H54 (cell line): ENCODE data around the gene AQP2.

ENCODE experiments used
- DNase-seq: peaks from one replicate; pipeline ENCODE4 v3.0.0; 2011; ENCODE audit warnings: low spot score, mixed read lengths; ENCODE audit not compliant: insufficient read length
- FAIRE-seq: peaks from 3 replicates; lab custom pipeline; 2011; peaks lifted over from hg19 to GRCh38; lab: Jason Lieb, UNC
- POLR2A ChIP-seq: IDR thresholded peaks from 2 replicates; pipeline ENCODE4 v1.6.1; 2011; ENCODE audit warnings: low read depth, mild to moderate bottlenecking, low read length

AQP2 gene

DNA sequence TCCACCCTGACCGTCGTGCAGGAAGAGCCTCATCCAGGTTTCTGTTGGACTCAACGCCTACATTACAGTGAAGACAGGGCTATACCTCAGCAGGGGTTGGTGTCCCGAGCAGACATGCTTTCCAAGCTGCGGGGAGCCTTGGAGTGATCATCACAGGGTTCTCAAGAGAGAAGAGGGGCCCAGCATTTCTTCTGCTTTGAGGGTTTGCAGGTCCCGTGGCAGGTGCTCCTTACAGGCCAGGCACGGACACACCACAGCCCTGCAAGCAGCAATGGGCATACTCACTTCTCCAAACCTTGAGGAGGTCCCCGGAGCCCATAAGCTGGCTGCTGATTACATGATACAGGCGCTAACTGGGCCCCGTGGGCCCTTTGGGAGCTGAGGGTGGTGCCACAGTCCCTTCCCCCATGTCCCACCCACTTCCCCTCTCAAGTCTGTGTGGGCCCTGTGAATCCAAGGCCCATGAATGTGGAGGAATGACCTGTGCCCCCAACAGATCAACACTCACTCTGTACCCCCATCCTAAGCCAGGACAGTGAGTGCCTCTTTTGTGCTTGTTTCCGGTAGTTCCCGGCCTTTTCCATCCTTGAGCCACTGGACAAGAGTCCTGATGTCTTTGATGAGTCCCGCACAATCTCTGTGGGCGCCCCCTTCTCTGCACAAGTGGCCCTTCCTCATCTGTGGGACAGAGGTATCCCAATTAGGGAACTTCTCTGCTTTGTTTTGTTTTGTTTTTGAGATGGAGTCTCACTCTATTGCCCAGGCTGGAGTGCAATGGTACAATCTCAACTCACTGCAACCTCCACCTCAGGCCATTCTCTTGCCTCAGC lies 1.1 kb downstream of the AQP2 start:
- FAIRE-seq (no peak), DNase-seq (no peak)
- TF ChIP-seq POLR2A = no peak

DNA sequence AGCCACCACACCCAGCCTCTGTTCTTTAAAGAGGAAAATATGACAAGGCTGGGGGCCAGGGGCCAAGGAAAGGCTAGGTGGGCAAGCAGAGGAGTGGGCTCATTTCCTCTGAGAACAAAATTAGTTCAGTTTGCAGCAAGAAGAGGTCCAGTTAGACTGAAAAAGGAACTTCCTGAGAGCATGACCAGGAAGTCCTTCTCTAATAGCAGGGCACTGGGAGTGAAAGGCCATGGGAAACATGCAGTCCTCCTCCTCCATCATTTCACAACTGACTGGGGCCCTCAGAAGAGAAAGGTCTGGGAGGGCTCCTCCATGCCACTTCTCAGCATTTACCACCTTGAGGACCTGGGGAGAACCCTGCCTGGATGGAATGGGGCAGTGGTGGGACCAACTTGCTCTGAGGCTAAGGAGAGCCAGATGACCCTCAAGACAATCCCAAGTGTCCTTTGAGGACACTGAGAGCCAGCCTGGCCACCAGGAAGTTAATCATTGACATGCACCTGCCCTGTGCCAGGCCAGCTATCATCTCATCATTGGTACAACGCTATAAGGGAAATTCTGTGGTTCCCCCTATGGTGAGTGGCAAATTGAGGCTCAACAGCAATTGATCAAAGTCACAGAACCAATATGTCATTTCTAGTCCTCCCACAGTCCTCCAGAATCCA lies 2.0 kb downstream of the AQP2 start:
- DNase-seq (no peak), FAIRE-seq (no peak)
- TF ChIP-seq POLR2A = no peak

DNA sequence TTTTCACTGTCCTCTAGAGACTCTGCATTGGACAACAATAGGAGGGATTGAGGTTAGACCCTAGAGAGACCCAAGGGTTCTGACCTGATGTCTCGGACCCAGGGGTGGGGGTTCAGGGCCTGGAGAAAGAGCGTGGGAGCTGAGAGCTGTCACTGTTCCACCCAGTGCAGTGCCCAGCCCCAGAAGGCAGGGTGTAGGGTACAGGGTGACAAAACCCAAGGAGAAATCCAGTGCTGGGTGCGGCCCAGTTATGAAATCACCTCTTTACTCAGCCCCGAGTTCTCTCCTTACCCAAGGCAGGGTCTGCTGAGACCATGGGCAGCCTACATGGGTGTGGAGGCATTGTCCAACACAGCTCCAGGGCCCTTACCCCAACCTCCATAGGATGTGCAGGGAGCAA lies 2.6 kb downstream of the AQP2 start:
- DNase-seq (no peak), FAIRE-seq (no peak)
- no peak for TF ChIP-seq POLR2A

DNA sequence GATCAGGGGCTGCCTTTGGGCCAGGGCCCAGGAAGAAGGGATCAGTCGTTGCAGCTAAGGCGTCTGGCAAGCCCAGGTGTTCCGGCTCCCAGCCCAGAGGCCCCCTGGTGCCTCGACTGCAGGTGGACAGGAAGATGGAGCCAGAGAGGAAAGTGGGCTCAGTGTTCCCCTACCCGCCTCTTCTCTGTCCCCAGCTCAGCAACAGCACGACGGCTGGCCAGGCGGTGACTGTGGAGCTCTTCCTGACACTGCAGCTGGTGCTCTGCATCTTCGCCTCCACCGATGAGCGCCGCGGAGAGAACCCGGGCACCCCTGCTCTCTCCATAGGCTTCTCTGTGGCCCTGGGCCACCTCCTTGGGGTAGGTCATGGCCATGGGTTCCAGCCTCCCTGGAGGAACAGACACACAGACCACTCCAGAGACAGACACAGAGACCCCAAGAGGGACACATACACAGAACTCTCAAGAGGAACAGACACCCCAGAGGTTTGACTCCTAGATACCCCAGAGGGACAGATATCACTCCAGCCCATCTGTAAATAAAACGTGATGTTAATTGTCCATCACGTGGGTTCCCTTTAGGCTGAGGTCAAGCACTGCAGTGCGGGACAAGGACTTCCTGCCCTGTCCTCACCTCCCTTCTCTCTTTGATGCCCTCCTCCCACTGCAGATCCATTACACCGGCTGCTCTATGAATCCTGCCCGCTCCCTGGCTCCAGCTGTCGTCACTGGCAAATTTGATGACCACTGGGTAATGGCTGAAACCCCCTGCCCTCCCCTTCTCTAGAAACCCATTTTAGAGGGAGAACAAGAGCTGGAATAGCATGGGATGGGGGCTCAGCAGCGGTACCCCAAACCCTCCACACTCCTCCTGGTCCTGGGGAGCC lies 3.7 kb downstream of the AQP2 start:
- DNase-seq (no peak), FAIRE-seq (no peak)
- TF ChIP-seq POLR2A = no peak

DNA sequence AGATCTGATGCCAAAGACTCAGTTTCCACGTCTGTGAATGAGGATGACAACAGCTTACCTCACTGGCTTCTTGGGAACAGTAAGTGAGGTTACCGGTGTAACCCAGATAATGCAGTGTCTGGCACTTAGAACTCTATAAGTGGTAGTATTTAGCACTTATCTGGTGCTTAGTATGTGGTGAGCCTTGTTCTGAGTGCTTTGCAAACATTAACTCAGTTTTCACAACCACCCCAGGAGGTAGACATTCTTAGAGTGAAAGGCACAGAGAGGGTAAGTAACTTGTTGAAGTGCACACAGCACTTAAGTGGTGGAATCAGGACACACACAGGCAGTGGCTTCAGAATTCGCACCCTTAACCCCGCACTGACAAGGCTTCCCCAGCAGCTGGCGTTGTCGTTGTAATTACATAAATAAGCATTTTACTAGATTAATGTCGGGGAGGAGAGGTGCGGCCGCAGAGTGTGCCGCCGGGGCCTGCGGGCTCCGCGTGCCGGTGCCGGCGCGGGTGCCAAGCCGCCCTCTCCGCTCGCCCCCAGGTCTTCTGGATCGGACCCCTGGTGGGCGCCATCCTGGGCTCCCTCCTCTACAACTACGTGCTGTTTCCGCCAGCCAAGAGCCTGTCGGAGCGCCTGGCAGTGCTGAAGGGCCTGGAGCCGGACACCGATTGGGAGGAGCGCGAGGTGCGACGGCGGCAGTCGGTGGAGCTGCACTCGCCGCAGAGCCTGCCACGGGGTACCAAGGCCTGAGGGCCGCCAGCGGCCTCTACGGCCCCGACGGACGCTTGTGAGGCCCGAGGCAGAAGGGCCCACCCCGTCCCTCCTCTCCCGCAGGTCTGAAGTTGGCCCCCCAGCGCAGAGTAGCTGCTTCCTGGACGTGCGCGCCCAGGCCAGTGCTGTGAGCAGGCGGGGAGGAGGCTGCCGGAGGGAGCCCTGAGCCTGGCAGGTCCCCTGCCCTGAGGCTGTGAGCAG lies 4.6 kb downstream of the AQP2 start:
- FAIRE-seq (no peak), DNase-seq (no peak)
- no peak for TF ChIP-seq POLR2A

DNA sequence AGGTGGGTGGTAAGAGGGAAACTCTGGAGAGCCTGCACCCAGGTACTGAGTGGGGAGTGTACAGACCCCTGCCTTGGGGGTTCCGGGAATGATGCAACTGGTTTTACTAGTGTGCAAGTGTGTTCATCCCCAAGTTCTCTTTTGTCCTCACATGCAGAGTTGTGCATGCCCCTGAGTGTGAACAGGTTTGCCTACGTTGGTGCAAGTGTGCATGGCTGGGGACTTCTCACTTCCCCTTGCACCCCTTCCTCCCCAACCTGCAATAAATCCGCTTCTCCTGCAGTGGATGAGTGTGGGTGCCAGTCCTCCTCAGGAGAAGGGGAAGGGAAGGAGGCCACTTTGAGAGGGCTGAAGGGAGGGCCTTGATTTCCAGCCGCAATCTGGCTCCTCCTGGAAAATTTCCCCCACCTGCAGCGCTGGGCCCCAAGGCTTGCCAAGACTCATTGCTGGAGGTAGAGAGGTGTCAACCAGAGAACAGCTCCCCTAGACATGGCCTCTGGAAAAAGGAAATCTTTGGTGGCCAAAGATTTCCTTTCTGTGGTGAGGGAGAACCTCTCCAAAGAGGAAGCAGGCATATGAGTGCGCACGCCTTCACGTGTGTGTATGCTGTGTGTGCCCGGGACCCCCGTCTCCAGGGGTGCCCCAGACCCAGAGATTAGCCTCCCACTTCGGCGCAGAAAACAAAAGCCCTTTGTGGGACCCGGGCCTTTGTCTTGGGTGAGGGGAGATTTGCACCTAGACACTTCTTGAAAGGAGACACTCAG lies 5.5 kb downstream of the AQP2 start:
- TF ChIP-seq POLR2A = no peak
- FAIRE-seq (no peak), DNase-seq (no peak)

DNA sequence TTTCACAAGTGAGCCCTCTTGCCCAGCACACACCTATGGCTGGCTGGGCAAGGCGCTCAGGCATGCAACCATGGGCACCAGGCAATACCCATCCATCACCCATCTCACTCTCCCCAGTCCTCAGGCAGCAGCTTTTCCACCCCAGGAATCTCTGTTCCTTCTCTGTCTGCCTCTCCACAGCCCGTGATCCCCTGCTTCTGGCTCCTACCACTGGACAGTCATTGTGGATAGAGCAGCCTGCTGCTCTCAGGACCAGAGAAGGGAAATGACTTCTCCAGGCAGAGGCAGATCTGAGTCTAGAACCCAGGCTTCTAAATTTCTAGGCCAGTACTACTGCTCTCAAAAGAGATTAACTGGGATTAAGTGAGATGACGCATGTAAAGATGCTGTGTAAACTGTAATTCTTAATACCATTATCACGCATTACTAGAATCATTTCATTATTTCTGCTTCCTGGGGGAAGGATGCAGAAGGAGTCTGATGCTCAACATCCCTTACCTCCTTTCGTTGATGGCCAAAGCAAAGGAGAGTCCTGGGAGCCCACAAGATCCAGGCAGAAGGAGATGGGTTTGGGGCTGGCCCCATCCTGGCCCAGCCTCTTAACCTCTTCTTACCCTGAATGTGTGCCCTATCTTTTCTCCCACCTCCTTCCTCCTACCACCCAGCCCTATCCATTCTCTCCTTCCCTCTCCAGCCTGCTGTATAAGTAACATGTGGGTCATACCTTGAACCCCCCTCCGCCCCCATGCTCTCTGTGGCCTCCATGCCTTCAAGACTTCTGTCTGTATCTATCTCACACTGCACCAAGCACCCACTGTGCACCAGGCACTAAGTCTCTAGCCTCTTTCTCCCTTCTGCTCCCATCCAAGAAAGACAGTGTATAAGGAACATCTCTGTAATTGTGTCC lies 6.4 kb downstream of the AQP2 start:
- DNase-seq (no peak), FAIRE-seq (no peak)
- TF ChIP-seq POLR2A = no peak

DNA sequence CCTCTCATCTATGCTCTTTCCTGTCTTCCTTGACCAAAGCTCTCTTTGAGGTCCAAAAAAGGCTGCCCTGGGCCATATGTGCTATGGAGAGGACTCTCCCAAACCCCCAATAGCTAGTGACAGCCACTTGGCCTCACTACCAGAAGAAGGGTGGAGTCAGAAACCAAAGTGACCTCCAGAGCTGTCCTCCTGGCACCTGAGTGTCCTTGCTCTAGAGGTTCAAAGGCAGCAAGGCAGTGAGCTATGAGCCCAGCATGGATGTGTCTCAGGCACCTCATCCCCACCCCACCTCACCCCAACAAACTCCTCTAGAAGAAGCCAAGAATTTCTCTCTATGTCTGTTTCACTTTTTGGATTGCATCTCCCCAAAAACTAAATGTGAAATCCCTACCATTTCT lies 7.0 kb downstream of the AQP2 start:
- no peak for TF ChIP-seq POLR2A
- DNase-seq (no peak), FAIRE-seq (no peak)

DNA sequence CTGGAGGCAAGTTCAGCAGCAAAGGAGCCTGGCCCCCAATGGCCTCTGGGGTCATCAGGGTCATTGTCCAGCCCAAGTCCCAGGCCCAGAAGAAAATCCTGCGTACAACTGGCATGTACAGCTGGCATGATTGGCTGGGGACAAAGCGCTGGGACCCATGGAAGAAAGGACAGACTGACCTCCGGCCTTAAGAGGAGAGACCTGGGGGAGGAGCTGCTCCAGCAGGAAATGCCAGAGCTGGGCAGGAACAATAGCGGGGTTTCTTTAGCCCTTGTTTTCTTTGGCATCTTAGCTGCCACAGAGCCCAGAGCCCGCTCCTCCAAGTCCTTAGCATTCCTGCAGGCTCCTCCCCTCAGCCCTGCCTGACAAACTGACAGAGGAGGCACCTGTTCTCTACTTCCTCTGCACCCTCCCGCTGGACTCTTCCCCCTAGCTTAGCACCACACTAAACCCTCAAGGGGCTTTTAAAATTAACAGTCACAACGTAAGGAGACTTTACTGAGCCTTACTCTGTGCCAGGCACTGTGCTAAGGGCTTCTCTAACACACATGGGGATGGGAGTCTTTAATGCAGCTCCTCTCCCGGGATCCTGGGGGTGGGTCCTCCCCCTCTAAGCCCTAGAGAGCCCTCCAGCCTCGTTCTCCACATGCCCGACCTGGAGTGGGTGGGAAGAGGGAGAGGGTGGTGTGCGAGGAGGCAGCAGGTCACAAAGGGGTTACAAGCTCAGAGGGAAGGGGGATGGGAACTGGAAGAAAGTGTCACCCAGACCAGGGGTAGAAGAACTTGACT lies 9.3 kb downstream of the AQP2 start:
- DNase-seq = peak; percentile 100
- no peak for TF ChIP-seq POLR2A
- FAIRE-seq = peak; percentile 83

DNA sequence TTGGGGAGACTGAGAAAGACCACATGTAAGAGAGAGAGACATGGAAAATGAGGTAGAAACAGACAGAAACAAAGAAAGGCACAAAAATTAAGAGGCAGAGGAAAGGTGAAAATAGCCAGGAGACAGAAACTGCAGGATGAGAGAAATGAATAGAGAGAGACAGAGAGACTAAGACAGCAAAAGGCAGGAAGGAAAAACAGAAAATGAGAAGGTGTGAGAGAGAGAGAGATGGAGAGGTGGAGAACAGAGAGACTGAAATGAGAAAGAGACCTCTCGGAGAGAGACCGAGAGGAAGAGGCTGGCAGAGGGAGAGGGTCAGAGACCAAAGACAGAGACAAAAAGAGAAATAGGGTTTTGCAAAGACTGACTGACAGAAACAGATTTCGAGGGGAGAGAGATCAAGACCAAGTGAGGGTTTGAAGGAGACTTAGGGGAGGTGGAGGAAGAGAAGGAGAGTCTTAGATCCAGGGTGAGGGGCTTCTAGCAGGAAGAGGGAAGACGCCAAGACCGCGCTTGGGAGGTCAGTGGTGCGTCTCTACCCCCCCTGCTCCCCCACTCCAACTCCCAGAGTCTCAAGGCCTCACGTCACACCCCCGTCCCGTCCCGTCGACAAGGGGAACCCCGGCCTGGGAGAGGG lies 10.1 kb downstream of the AQP2 start:
- FAIRE-seq (no peak), DNase-seq (no peak)
- no peak for TF ChIP-seq POLR2A
